ENCODE measurements around the gene CC2D2A. TPM values are rescaled to one million over a fixed set of nuclear protein-coding genes. Genes with fewer than 3 reads are reported as not detected.
A peak's percentile ranks its signal among the peaks of the same experiment; 100 is the strongest.

The CC2D2A gene
- 65.7 TPM for total RNA-seq (ENCODE audit: insufficient read depth, low replicate concordance)

DNA sequence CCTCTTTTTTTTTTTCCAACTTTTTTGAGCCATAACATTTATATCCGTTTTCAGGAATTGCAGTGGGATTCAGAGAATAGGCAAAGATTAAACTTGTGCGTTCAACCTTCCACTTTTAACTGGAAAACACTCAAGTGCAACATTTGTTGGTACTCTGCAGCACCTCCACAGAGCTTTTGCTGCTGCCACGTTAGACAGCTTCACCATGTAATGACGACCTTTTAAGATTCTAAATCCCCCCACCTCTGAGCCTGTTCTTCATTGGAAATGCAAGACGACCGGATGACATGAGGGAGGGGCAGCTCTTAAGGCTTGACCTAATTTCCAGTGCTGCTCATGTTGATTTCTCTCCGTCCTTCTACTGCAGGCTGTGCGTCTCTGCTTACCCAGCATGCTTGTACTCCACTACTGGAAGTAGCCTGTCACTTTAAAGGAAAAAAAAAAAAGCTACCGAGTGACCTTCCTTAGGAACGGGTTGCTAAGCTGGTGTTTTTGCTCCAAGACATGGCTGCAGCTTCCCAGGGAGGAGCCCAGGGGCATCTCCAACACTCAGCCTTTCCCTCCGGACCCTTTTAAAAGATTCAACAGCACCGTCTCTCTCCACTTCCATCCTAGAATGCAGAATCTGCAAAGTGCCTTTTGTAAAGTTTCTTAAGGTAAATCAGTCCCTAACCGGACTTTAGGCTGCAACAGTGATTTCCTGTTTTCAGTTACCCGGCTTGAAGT, at the start of gene CC2D2A:
Gene CC2D2A (plus strand): TSS at position 481 of the 726 bp plus-strand sequence. CDS start 6,051 bp downstream, outside the sequence.
- peak; percentile 91 for DNase-seq (ENCODE audit: low spot score)

DNA sequence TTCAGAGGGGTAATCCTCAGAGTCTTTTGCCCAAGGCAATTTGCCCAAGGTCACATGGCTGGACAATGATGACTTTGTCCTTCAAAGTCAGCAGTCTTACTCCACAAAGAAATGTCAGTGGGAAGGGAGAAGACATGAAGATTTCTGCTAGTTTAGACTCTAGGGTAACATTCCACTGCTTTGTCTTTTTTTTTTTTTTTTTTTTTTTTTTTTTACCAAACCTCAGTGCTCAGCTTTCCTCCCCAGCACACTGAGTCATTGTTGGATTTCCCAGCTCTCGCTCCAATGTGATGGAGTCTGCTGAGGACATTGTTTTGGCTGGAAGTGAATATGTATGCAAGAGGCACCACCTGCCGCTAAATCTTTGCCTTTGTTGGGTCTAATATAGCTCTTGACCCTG, 49.0 kb upstream of the CC2D2A start:
- no peak for DNase-seq (ENCODE audit: low spot score)

DNA sequence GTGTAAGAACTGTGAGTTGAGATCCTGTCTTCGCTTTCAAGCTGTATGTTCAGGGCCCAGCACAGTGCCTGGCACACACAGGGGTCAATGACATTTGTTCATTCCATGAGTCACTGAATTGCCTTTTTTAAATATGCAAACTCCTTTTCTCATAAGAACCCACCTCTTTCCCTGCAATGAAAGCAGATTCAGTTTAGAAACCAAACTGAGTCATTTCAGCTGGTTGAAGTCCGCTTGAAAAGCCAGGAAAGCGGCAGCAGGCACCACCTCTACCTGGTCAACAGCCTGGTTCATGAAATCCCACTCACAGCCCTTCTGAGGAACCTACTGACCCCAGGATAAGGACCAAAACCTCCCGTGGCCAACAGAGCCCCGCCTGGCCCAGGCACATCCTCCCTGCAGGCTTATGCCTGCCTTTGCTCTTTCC, 46.4 kb upstream of the CC2D2A start:
- no peak for DNase-seq (ENCODE audit: low spot score)

DNA sequence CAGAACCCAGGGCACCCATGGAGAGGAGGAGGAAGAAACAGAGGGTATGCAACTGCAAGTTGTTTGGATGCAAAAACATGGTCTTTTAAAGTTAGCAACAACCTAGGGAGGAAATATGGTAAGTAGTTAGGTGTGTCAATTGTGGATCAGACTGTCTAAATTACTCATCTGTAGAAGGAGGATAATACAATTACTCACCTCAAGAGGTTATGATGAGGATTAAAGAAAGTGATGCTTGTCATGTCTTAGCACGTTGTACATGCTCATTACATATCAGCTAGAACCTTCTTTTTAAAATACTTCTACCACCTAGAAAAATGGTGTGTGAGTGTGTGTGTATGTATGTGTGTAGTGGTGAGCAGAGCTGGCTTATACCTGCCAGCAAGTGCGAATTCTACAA, 44.2 kb upstream of the CC2D2A start:
- DNase-seq (ENCODE audit: low spot score): no peak

DNA sequence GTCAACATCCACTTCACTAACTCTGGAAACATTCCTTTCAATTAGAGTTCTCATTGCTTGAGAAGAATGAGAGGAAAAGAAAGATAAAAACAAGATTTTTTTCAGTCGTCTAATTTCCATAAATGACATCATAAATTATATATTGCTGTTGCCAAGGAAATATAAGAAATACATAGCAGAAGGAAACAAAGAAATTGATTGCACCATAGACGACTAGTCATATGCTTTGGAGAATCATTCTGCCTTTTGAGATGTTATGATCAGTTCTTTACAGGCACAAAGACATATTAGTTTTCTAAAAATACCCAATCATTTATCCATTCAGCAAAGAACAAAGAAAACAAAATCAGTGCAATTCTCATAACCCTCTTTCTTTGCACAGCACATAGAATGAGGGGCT, 42.5 kb upstream of the CC2D2A start:
- DNase-seq (ENCODE audit: low spot score): no peak

DNA sequence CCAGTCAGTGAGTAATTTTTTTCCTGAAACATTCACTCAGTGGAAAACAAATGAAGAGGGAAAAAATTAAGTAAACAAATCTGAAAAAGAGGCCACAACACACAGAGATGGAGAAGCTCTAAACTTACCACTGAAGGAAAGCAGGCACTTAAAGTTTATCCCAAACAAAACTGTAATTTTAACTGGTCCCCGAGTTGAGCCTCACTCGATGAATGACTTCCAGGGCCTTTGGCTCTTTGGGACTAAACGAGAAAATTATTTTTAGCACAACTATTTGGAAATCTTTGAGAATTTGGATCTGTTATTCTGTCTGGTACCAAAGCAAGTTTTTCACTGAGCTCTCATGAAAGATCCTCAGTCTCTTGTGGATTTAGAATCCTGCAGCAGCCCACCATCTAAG, 42.0 kb upstream of the CC2D2A start, which contains the start of gene C1QTNF7:
Gene C1QTNF7 (plus strand): TSS at position 333 of the 400 bp plus-strand sequence. CDS start 7,711 bp downstream, outside the sequence.
- DNase-seq (ENCODE audit: low spot score): peak; percentile 73

DNA sequence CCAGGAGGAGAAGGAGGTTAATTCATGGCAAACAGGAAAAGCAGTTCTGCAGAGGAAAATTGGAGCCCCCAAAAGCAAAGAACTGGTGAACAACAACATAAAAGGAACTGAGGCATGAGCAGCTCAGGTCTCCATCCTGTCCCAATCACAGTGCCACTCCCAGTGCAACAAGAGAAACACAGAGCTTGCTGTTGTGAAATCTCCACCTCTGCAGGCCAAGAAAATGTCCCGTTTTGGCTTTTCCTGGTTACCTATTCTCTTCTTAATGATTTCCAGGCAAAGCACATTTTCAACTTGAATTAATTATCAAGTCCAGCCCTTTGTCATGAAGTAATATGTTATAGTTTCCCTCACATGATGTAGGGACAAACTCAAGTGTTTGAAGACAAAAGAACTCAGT, 41.1 kb upstream of the CC2D2A start:
- no peak for DNase-seq (ENCODE audit: low spot score)

DNA sequence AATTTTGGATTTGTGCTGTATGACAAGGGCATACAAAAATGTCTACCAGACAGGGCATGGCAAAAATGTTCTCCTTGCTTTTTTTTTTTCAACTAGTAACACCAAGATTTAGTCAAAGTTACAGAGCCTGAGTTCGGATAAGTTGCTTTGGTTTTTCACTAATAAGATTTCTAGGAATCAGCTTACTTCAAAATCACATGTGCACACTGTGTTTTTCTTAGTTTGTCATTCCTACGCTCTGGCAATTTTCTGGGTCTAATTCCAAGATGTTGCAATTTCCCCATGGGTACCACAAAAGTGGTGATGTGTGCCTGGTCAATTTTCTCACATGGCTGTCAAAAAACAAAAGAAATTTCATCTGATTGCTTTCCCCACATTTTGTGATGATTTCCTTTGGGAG, 35.6 kb upstream of the CC2D2A start:
- DNase-seq (ENCODE audit: low spot score): peak; percentile 40

DNA sequence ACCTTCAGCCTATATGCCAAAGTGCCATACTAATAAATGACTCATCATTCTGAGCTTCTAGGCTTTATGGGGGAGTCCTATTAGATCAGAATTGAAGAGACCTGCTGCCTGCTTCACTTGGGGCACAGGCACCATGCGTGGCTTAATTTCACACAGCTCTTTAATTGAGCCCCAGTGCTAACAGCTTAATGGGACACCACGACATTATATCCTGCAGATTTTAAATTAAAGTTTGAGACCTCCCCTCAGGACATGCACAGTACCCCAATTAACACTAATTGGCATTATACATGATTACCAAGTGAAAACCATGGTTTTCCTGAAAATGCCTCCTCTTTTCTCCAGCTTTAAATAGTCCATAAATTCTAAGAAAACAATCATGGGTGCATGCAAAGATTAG, 35.0 kb upstream of the CC2D2A start:
- DNase-seq (ENCODE audit: low spot score): no peak

DNA sequence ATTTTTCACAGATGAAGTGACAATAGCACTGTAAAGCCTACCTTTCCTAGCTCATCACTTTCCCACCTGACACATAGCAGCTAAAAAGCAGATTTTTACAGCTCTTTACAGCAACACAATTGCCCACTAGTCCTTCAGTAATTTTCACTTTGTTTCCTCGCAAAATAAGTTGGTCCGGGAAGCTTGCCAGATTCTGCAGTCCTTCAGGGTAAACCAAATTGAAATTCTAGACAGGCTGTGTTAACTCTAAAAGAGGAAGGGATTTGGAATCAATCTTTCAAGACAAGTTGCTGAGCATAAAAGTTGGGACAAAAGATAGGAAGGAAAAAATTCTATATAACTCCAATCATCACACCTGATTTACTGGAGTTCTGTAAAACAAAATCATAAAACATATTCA, 33.2 kb upstream of the CC2D2A start:
- DNase-seq (ENCODE audit: low spot score): peak; percentile 78

DNA sequence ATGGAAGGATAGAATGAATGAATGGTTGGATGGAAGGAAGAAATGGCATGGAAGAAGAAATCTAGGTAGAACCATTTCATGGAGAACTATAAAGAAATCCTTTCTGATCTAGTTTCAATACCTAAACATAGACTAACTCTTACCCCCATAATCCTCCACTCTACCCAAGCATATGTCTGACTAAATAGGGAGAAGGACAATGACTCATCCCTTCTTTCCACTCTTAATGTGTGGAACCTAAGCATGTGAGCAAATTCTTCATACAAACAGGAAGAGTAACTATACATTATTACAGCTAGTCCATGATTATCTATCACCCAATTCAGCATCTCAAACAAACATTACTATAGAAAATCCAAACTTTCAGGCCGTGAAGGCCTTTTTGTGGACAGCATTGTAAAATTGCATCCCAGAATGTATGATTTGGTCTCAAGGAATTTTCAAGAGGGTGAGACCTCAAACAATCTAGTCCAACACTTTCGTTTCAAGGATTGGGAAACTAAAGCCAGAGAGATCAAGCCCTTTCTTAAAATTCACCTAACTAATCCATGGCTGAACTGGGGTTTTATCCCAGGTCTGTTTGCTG, 30.6 kb upstream of the CC2D2A start:
- no peak for DNase-seq (ENCODE audit: low spot score)

DNA sequence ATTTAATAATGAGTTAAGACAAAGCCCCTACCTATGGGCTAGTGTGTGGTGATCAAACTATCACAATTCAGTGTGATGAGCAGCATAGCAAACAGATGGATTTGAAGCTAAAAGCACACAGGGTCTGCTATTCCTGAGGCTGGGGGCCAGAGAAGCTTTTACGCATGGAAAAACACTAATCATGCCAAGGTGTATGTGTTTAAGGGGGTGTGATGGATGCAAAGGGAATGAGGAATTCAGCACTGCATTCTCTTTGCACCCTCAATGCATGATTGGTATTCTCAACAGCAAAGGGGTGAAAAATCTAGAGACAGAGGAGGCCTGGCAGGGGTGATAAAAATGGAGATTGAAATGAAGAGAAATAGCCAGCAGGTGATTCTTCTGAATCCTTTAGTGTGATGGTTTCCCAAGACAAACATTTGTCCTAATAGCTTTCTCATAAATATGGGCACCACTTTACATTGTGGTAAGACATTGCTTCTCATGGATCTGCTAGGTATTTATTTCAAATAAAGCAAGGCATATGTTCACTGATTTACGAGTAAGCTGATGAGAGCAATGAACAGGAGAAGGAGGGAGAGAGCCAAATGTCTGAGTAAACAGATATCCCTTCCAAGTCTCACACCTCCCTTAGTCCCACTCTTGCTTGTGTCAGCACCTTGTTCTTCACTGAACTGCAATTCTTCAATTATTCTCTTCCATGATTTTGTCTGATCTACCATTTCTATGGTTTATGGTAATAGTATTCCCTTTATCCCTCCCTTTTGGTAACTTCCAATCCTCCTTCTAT, 26.1 kb upstream of the CC2D2A start:
- no peak for DNase-seq (ENCODE audit: low spot score)

DNA sequence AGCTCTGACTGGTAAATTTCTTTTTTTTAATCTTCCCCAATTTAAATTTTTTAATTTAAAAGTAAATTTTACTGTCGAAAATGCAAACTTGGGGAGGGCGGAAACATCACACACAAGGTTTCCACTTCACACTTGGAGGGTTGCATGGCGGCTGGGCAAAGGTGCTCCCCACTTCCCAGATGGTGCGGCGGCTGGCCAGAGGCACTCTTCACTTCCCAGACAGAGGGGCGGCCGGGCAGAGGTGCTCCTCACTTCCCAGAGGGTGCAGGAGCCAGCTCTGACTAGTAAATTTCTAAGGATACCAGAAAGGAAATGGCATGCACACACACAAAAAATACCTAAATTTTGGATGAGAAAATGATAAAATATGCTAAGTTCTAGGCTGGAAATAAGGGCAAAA, 25.4 kb upstream of the CC2D2A start:
- no peak for DNase-seq (ENCODE audit: low spot score)

DNA sequence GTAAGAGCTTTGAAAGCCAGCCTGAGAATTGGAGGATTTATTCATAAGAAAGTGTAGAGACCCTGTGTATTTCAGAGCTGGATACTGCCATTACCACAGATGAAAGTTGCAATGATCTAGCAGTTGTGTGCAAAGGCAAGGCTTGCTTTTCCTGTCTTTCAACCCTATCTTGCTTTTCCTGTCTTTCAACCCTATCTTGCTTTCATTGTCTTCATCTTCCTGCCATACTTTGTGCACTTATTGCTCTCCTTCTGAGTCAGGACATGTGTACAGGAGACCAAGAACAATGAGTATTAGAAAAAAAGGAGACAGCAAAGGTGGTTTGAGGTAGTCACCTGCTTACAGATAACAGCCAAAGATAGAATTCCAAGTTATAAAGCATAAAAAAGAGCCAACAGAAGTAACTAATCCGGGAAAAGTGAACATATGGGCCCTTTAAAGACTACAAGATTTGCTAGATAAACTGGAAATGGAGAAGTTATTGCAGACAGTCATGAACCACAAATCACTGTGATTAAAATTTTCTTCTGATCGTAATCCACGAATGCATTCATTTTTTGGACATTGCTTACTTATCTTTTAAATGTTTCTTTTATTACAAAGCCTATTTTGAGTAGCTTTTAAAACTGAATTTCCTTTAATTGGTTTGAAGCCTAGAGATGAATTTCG, 24.7 kb upstream of the CC2D2A start:
- DNase-seq (ENCODE audit: low spot score): peak; percentile 88

DNA sequence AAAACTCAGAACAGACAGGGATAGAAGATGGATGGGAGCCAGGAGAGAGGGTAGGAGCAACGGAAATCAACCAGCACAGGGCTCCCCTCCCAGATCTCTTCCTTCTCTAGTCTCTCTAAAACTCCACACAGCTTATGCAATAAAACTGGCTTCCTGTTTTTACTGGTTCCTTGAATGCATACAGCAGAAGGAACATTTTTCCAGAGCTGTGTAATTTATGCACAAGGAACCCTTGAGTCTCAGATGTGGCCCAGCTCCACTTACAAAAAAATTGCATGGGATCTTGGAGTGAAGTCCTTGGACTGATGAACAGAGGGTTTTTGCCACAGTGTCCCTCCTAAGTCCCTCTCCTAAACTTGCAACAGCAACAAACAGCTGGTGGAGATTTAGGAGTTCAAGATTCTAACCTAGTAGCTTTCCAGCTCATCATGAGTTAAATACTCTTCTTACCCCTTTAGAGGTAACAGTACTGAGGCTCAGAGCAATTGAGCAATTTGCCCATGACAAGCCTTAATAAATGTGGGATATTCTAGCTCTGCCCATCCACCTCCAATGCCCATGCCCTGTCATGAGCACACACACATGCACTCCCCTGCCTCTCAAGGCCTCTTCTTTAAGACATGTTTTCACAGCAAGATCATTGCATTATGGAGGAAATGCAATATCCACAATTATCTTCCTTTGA, 18.4 kb upstream of the CC2D2A start:
- peak; percentile 90 for DNase-seq (ENCODE audit: low spot score)

DNA sequence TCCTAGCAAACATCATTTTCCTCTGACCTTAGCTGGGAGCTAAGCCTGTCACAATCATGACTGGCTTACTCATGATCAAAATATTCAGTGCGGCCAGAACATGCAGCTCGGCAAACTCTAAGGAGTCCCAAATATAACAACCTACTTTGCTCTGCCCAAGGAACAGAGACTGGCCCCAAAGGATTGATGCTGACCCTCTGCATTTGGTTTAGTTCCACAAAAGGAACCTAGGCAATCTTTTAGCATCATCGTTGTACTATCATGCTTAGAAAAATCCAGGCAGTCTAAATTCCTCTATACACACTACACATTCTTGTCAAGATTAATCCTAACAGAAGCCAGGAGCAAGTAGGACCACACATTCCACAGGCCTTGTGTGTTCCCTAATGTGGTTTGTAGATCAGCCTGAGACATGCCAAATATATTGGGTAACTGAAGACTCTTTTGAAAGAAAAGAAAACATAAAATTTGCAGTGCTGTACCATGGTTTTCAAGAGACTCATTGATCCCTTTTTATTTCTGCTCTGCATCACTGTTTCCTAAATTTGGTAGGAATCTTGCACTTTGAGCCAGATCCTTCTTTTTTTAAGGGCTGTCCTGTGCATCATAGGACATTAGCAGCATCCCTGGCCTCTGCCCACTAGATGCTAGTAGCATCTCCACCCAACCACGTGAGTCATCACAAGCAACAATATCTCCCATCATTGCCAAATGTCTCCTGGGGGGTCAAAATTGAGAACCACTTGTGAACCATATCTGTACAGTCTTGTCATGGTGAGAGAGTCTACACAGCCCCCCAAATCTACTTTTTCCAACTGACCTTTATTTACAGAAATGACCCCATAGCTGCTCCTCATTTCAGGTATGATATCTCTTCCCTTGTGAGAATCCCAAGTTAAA, 17.6 kb upstream of the CC2D2A start:
- peak; percentile 91 for DNase-seq (ENCODE audit: low spot score)

DNA sequence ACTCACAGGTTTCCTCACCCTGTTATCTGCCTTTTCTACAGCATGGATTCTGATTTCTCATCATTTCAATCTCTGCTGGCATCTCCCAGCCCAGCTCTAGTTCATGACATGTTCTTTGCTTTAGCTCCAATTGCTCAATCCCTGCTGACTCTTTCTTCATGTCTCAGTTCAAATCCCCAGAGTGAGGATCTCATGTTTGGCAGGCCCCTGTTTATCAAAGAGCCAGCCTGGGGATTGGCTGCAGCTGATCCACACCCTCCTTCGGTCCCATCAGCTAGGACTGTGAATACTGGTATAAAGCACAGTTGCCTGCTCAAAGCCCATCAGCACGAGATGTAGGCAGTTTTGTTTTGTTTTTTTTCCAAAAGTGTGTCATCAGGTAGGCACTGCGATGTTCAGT, 14.4 kb upstream of the CC2D2A start:
- DNase-seq (ENCODE audit: low spot score): peak; percentile 87

DNA sequence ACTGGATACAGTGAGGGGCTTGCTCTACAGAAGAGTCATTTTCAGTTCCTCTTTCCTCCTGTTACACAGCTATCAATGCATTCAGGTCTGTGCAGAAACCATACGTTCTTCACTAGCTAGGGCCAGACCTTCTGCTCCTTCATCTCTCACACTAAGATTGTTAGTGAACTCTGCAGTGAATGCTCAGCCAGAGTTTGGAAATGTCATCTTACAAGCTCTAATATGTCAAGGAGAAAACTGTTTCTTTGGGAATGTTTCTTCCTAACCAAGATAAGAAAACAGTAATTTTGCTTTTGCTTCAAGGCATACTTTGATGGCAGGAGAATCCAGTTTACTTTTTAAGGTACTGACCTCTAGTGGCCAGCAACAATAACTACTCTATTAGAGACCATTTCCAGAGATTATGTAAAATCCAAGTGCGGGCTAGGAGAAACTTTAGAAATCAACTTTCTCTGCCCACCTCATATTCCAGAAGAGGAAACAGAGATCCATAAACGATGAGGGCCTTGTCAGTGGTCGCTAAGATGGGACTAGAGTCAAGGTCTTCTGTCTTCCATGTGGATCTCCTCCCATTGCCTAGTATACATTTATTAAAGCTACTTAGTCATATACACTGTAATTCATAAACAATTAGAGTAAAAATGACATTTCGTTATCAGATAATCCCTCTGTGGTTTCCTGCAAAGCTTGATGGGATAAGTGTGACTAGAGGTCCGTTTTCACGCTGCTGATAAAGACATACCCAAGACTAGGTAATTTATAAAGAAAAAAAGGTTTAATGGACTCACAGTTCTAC, 12.1 kb upstream of the CC2D2A start:
- DNase-seq (ENCODE audit: low spot score): peak; percentile 81

DNA sequence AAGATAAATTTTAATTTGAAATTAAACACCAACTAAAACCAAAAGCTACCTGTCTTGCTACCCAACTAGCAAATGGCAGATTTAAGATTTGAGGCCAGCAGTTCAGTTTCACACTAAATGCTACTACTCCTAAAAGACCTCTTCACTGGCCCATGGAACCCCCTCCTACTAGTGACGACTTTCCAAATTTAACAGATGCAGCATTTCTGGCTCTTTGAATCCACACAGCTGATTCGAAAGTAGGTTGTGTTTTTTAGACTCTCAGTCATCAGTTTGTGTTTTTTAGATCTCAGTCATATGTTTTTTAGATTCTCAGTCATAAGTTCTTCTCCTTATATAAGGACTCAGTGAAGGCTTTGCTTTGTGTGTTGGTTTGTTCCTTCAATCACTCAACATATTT, 11.1 kb upstream of the CC2D2A start:
- DNase-seq (ENCODE audit: low spot score): no peak

All from umbilical cord (tissue), 2 donors.